ENCODE results near the gene AGPAT2. TPM values are rescaled to one million over a fixed set of nuclear protein-coding genes. Genes with fewer than 3 reads are reported as not detected.

Gene AGPAT2
- total RNA-seq, 1 donor = 30.0 TPM

GRCh38 chr9:136666372-136667213 lies 20.7 kb downstream of the AGPAT2 start:
- H3K4me1 ChIP-seq (ENCODE audit: insufficient read depth, low read length) = peaks cover 3% of the 10 kb centered on the region
- peaks cover 15% of the 10 kb centered on the region for H3K27me3 ChIP-seq (ENCODE audit: insufficient read depth, low read length)
- H3K4me2 ChIP-seq (ENCODE audit: insufficient read depth, low read length) = no peak overlapping the region
- peak overlapping the region; percentile 33 for H3K4me3 ChIP-seq (ENCODE audit: insufficient read depth, low read length)
- H4K20me1 ChIP-seq (ENCODE audit: insufficient read depth, low read length) = no peaks in the 10 kb centered on the region
- peak; percentile 97 for DNase-seq (ENCODE audit: insufficient read length, low spot score, missing footprints)
- TF ChIP-seq, protein P1, sequence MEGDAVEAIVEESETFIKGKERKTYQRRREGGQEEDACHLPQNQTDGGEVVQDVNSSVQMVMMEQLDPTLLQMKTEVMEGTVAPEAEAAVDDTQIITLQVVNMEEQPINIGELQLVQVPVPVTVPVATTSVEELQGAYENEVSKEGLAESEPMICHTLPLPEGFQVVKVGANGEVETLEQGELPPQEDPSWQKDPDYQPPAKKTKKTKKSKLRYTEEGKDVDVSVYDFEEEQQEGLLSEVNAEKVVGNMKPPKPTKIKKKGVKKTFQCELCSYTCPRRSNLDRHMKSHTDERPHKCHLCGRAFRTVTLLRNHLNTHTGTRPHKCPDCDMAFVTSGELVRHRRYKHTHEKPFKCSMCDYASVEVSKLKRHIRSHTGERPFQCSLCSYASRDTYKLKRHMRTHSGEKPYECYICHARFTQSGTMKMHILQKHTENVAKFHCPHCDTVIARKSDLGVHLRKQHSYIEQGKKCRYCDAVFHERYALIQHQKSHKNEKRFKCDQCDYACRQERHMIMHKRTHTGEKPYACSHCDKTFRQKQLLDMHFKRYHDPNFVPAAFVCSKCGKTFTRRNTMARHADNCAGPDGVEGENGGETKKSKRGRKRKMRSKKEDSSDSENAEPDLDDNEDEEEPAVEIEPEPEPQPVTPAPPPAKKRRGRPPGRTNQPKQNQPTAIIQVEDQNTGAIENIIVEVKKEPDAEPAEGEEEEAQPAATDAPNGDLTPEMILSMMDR (IDR thresholded peaks at IDR 0.05; ENCODE audit: extremely low read depth, low read depth, low read length) = no peak
- no peaks in the 10 kb centered on the region for H3K36me3 ChIP-seq (ENCODE audit: insufficient read depth, low read length)
- no peak overlapping the region for H3K27ac ChIP-seq (ENCODE audit: low read depth, low read length)
- H3K79me2 ChIP-seq (ENCODE audit: insufficient read depth, low read length) = no peaks in the 10 kb centered on the region
- H3K9me3 ChIP-seq (ENCODE audit: low read depth, low read length) = no peaks in the 10 kb centered on the region
- no peak overlapping the region for H2AFZ ChIP-seq (ENCODE audit: low read length)

- Histone ChIP-seq H3K36me3 (ENCODE audit: insufficient read depth, low read length) (no peaks in the 10 kb centered on the region), H3K79me2 (ENCODE audit: insufficient read depth, low read length) (no peaks in the 10 kb centered on the region), H3K27ac (ENCODE audit: low read depth, low read length) (no peak overlapping the region), H3K4me3 (ENCODE audit: insufficient read depth, low read length) (peak overlapping the region; percentile 33), H3K4me1 (ENCODE audit: insufficient read depth, low read length) (peaks cover 3% of the 10 kb centered on the region), H4K20me1 (ENCODE audit: insufficient read depth, low read length) (no peaks in the 10 kb centered on the region), H3K9me3 (ENCODE audit: low read depth, low read length) (no peaks in the 10 kb centered on the region), H3K27me3 (ENCODE audit: insufficient read depth, low read length) (peaks cover 15% of the 10 kb centered on the region), H2AFZ (ENCODE audit: low read length) (no peak overlapping the region), H3K4me2 (ENCODE audit: insufficient read depth, low read length) (no peak overlapping the region)
- DNase-seq (ENCODE audit: insufficient read length, low spot score, missing footprints) = peak; percentile 97
- TF ChIP-seq, protein P1 (IDR thresholded peaks at IDR 0.05; ENCODE audit: extremely low read depth, low read depth, low read length) = no peak
Measured at GRCh38 chr9:136665704-136666371, 21.4 kb downstream of the AGPAT2 start.

DNA sequence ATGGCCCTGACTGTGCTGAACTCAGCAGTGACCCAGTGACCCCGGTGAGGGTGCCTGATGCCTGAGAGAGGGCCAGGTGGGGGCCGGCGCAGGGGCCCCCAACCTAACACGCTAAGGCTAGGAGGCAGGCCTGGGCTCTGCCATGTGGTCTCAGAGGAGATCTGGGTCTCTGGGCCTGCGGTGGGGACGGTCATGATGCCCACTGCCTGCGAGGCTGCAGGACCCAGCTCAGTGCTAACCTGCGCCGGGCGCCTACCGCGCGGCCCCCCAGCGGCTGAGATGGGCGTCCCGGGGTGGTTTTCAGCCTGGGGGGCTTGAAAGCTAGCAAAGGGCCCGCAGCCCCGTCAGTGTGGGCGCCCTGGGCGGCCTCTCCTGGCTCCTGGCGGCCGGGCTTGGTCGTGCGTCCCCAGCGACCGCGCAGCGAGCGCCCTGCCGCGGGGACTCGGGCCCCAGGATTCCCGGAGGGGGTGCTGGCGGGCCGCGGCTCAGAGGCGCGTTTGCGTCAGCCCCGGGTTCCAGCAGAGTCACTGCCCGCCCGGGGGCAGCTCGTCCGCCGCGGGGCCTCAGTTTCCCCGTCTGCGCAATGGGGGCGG lies 22.1 kb downstream of the AGPAT2 start:
- H3K9me3 ChIP-seq (ENCODE audit: low read depth, low read length) = no peaks in the 10 kb centered on the region
- no peaks in the 10 kb centered on the region for H3K79me2 ChIP-seq (ENCODE audit: insufficient read depth, low read length)
- no peak overlapping the region for H3K27ac ChIP-seq (ENCODE audit: low read depth, low read length)
- H3K4me1 ChIP-seq (ENCODE audit: insufficient read depth, low read length) = peaks cover 3% of the 10 kb centered on the region
- TF ChIP-seq, protein P1 (IDR thresholded peaks at IDR 0.05; ENCODE audit: extremely low read depth, low read depth, low read length) = no peak
- DNase-seq (ENCODE audit: insufficient read length, low spot score, missing footprints) = peak; percentile 98
- H3K4me2 ChIP-seq (ENCODE audit: insufficient read depth, low read length) = peak overlapping the region; percentile 18
- peak overlapping the region; percentile 47 for H3K4me3 ChIP-seq (ENCODE audit: insufficient read depth, low read length)
- H2AFZ ChIP-seq (ENCODE audit: low read length) = no peak overlapping the region
- no peaks in the 10 kb centered on the region for H4K20me1 ChIP-seq (ENCODE audit: insufficient read depth, low read length)
- peaks cover 15% of the 10 kb centered on the region for H3K27me3 ChIP-seq (ENCODE audit: insufficient read depth, low read length)
- no peaks in the 10 kb centered on the region for H3K36me3 ChIP-seq (ENCODE audit: insufficient read depth, low read length)
